Lower lobe of right lung (tissue), 2 donors: Measurements from ENCODE around the gene KRT31. TPM values are rescaled to one million over a fixed set of nuclear protein-coding genes. Genes with fewer than 3 reads are reported as not detected.

Source experiments
- ATAC-seq, 2 donors: fragments of 200-7000 bp; cut with Tn5 transposase; one replicate each; pipeline ENCODE4 v1.9.1; 2020 to 2022; ENCODE audit warnings: mild to moderate bottlenecking in 2 of 2, moderate library complexity in 2 of 2
- DNase-seq: peaks from one replicate; pipeline ENCODE4 v3.0.0-alpha.2; 2020
- H3K27ac ChIP-seq: fragments of 200-600 bp; one replicate; pipeline ENCODE4 v1.8.0; 2022
- H3K27me3 ChIP-seq: fragments of 200-600 bp; one replicate; pipeline ENCODE4 v1.8.0; 2022; ENCODE audit warnings: low read depth
- H3K36me3 ChIP-seq: fragments of 200-600 bp; one replicate; pipeline ENCODE4 v1.8.0; 2022; ENCODE audit warnings: mild to moderate bottlenecking
- H3K4me1 ChIP-seq: fragments of 200-600 bp; one replicate; pipeline ENCODE4 v1.8.0; 2022
- H3K4me3 ChIP-seq: fragments of 200-600 bp; one replicate; pipeline ENCODE4 v1.8.0; 2022; ENCODE audit warnings: mild to moderate bottlenecking
- H3K9me3 ChIP-seq: fragments of 200-600 bp; one replicate; pipeline ENCODE4 v1.8.0; 2022
- CTCF ChIP-seq: fragments of 200-600 bp; IDR thresholded peaks from one replicate; pipeline ENCODE4 v1.8.0; 2022; ENCODE audit warnings: antibody characterized with exemption, mild to moderate bottlenecking
- intact Hi-C: fragments of 100-400 bp; cut with DNase I; formaldehyde crosslinking; loops from one replicate; pipeline ENCODE4 v1.11.0; 2022
- long read RNA-seq: library from polyadenylated mRNA; unstranded; transcript quantifications from one replicate; pipeline ENCODE4 v2.0.0, GENCODE V29; 2021
- total RNA-seq: library from RNA; stranded (reverse); fragmentation: NEBNext Ultra II Directional; extraction: Animal tissue kit (Norgen Biotek cat#: 25700); gene quantifications from one replicate; pipeline ENCODE4 v1.2.1, GENCODE V29; 2021
- donor health status: DM: no; HTN: yes; CAD: no; lungs with severe emphysema.

The KRT31 gene
- not detected for total RNA-seq
- long read RNA-seq, result 0 reads

- no peak for DNase-seq
- Histone ChIP-seq H3K27me3 (no peaks in the 10 kb centered on the region), H3K27ac (no peak within 1 kb of the TSS), H3K36me3 (no peaks in the 10 kb centered on the region), H3K4me3 (no peak within 1 kb of the TSS), H3K9me3 (no peaks in the 10 kb centered on the region), H3K4me1 (no peaks in the 10 kb centered on the region)
- no peak for TF ChIP-seq CTCF
- no peak for ATAC-seq
- intact Hi-C loops, result no loop called here
These were observed at the start of gene KRT31 for GRCh38 chr17:41396996-41397660. Gene KRT31 (minus strand): TSS chr17:41397608. CDS start chr17:41397539, 69 bp downstream.

GRCh38 chr17:41446806-41447205 lies 49.4 kb upstream of the KRT31 start:
- Histone ChIP-seq H3K4me1 (no peaks in the 10 kb centered on the region), H3K4me3 (no peak overlapping the region), H3K9me3 (no peaks in the 10 kb centered on the region), H3K27ac (no peak overlapping the region), H3K27me3 (peaks cover 6% of the 10 kb centered on the region), H3K36me3 (no peaks in the 10 kb centered on the region)
- TF ChIP-seq CTCF, result no peak
- no peak for DNase-seq
- intact Hi-C loops, result no loop called here
- ATAC-seq, result no peak

- Histone ChIP-seq H3K4me1 (no peaks in the 10 kb centered on the region), H3K4me3 (no peak overlapping the region), H3K36me3 (no peaks in the 10 kb centered on the region), H3K27me3 (peaks cover 6% of the 10 kb centered on the region), H3K27ac (no peak overlapping the region), H3K9me3 (no peaks in the 10 kb centered on the region)
- intact Hi-C loops, result no loop called here
- no peak for ATAC-seq
- TF ChIP-seq CTCF, result no peak
- DNase-seq, result no peak
These were observed 47.2 kb upstream of the KRT31 start for GRCh38 chr17:41444640-41445039.

- H3K4me1 ChIP-seq, result no peaks in the 10 kb centered on the region
- DNase-seq (no peak), ATAC-seq (no peak)
- TF ChIP-seq CTCF, result no peak
- H3K36me3 ChIP-seq, result no peaks in the 10 kb centered on the region
- H3K9me3 ChIP-seq, result no peaks in the 10 kb centered on the region
- intact Hi-C loops, result no loop called here
- H3K4me3 ChIP-seq, result no peak overlapping the region
- peaks cover 6% of the 10 kb centered on the region for H3K27me3 ChIP-seq
- no peak overlapping the region for H3K27ac ChIP-seq
These were observed 46.8 kb upstream of the KRT31 start for GRCh38 chr17:41444186-41444585.

GRCh38 chr17:41442739-41443138 lies 45.3 kb upstream of the KRT31 start:
- DNase-seq, result no peak
- ATAC-seq, result no peak
- TF ChIP-seq CTCF, result no peak

More at GRCh38 chr17:41442739-41443138, 45.3 kb upstream of the KRT31 start:
- H3K4me1 ChIP-seq, result no peaks in the 10 kb centered on the region
- no peak overlapping the region for H3K4me3 ChIP-seq
- intact Hi-C loops, result no loop called here
- H3K9me3 ChIP-seq, result no peaks in the 10 kb centered on the region
- no peaks in the 10 kb centered on the region for H3K36me3 ChIP-seq
- peaks cover 6% of the 10 kb centered on the region for H3K27me3 ChIP-seq
- H3K27ac ChIP-seq, result no peak overlapping the region
